HL-60/S4 treated with retinoic acid at 250 ng/mL for 4 days and 3 days (cell line): ENCODE data around the gene SPACA7.
"Not testable (repeated sequence)": the region's sequence is repeated elsewhere in the genome, so short reads cannot be mapped to it uniquely, and the experiment has no call there.

Experiments used
- in situ Hi-C: fragments of 300-500 bp; cut with MboI; formaldehyde crosslinking; loops from 2 replicates; pipeline ENCODE4 v1.7.0; 2022; ENCODE audit warnings: low sequenced_read_pairs

The SPACA7 gene

GRCh38 chr13:112416647-112417046 is 40.5 kb downstream of the SPACA7 start:
- in situ Hi-C loops, result no loop called here

- in situ Hi-C loops, result no loop called here
Observed at GRCh38 chr13:112417079-112417478, 40.9 kb downstream of the SPACA7 start.

DNA sequence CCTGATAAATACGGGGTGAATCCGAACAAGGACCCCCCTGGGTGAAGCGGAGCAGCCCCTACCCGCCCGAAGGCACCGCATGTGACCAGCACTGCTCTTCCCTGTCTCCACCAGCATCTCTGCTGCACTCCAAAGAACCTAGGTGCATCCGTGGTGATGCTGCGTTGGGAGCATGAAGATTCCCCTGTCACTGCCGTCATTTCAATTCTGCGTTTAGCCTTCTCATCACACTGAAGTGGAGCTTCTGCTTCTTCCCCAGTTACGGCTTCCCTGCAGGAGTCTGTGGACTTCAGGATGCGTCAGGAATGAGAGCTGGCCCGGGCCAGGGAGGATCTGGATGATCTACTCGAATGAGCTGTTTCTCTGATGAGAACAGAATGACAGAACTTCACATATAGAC is 47.9 kb downstream of the SPACA7 start:
- in situ Hi-C loops, result no loop called here

DNA sequence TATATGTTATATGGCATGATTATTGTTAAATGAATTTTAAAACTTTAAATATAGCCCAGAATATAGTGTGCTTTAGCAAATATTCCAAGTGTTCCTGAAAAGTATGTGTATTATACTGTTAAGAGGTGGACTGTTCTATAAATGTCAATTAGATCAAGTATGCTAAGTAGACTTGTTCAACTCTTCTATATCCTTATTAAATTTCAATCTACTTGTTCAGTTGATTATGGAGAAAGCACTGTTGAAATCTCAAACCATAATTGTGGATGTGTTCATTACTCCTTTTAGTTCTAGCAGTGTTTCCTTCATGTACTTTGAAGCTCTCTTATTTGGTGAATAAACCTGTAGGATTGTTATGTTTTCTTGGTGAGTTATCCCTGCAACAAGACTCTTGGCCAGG is 52.5 kb downstream of the SPACA7 start:
- in situ Hi-C loops, result no loop called here

DNA sequence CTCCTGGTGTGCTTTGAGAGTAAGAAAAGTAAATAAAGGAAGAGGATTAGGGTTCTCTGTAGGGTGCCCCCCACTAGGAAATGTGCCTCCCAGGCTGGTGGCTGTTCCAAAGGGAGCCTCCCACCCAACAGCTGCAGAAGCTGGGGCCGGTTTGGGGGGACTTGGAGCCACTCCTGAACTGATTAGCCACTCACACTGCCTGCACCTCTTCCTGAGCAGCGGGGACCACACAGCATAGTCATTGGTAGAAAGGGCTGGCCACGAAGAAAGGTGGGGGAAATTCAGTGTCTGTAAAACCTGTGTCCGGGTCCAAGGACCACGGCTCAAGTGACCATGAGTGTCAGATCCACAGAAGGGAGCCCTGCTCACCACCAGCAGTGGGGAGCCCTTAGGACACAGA is 55.6 kb downstream of the SPACA7 start:
- in situ Hi-C loops, result no loop called here

DNA sequence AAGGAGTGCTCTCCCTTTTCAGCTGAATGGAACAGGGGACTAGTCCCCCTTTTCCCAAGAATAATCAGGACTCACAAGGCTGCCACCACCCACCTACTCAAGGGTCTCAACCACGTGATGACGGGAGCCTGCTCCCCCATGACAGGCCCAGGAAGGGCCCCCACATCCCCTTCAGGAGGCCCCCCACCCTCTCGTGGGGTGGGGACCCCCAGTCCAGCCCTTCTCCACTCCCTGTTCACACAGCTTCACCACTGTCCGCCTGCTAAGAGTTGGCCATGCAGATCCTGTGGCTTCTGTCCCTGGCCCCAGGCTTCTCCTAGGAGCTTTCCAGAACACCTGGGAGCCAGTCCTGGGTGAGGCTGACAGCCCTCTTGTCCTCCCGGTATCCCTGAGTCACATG is 56.6 kb downstream of the SPACA7 start:
- in situ Hi-C loops, result not testable (repeated sequence)

GRCh38 chr13:112433517-112433916 is 57.4 kb downstream of the SPACA7 start:
- in situ Hi-C loops, result not testable (repeated sequence)

DNA sequence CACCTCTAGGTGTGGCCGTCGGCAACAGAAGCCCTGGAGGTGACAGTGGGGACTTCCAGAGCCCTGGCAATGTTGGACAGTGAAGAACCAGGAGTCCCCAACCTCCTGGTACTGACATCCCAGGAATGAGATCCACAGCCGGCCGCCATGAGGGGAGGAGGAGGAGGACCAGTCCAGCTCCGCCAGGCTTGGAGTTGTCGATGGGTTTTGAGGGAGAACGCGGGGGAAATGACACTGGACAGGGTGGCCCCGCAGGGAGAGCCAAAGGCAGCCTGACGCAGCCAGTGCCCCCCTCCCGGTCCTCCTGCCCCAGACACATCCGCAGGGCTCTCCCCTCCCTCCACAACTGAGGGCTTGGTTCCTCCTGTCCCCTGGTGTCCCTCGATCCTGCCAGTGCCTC is 57.9 kb downstream of the SPACA7 start:
- in situ Hi-C loops, result no loop called here

DNA sequence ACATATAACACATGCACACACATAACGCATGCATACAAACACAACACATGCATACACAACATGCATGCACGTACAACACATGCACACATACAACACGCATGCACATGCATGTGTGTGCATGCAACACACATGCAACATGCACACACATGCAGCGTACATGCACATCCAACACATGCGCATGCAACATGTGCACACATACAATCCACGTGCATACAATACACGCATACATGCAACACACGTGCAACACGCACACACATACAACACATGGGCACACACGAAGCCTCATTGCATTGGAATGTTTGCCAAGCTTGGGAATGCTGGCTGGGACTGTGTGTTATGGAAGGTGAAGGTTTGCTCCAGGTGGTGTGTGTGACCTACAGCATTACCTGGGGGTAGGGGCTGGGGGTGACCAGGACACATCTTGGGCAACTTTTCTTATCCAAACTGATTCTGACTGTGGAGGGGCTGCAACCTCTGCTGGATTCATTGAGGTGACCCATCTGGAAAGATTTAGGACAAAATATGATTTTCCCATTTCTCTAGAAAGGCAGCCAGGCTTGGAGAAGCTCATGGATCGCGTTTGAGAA is 58.9 kb downstream of the SPACA7 start:
- in situ Hi-C loops, result no loop called here

DNA sequence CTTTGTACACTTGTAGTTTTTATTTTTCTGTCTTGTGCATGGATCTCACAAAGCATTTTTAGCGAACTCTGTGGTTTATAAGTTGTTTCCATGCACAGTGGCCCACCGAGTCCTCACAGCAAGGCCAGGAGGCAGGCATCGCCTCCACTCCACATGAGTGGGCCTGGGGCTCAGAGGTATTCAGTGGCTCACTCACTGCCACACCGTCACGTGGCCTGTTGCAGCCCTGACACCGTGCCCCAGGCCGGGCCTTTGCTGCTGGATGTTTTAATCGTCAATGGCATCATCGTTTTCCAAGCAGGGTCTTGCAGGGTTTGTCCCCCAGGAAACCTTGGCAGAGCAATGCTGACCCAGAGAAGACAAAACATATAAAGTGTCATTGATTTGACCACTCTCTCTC is 59.8 kb downstream of the SPACA7 start:
- in situ Hi-C loops, result no loop called here

DNA sequence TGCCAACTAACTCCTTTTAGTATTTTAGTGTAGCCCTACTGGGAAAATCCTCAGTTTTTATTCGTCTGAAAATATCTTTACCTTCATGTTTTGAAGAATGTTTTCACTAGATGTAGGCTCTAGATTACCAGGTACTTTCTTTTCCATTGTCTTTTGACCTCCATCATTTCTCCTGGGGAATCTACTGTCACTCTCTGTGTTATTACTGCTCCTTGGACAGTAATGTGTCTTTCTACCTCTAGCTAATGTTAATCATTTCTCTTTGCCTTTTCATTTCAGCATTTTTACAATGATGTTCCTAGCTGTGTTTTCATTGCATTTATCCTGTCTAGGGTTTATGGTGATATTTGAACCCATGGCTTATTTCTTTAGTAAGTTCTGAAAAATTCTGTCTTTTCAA is 61.9 kb downstream of the SPACA7 start:
- in situ Hi-C loops, result no loop called here

DNA sequence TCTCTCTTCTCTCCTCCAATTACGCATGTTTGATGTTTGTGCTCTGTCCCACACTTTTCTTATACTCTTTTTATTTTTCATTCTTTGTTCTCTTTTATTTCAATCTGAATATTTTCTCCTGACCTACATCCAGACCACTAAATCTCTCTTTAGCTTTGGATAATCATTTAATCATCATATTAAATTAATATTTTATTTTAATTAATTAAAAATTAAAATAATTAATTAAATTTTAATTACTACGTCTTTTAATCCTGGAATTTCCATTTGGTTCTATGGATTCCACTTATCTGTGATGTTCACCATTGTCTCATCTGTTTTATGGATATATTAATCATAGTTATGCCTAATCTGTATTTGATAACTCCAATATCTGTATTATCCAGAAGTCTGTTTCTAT is 62.4 kb downstream of the SPACA7 start:
- in situ Hi-C loops, result no loop called here

- in situ Hi-C loops, result no loop called here
Observed at GRCh38 chr13:112441226-112441625, 65.1 kb downstream of the SPACA7 start.

DNA sequence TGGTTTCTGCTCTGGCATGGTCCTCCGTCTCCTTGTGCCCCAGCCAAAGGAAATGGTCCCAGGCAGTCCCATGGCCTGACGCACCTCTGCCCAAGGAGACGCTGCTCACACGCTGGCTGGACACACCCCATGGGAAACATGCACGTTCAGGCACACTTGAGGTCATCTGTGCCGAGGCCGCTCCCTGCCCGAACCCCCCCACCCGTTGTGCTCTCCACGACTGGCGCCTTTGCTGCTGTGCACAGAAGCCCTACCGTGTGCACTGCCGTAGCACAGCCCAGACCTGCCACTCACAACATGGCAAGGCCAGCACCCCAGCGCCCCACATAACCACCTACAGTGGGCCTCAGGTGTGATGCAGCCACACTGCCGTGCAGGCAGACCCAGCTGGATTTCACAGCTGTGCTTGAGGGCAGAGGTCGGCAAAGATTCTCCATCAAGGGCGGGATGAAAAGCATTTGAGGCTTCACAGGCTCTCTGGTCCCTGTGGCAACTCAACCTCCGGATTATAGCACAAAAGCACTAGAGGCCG is 65.7 kb downstream of the SPACA7 start:
- in situ Hi-C loops, result no loop called here

DNA sequence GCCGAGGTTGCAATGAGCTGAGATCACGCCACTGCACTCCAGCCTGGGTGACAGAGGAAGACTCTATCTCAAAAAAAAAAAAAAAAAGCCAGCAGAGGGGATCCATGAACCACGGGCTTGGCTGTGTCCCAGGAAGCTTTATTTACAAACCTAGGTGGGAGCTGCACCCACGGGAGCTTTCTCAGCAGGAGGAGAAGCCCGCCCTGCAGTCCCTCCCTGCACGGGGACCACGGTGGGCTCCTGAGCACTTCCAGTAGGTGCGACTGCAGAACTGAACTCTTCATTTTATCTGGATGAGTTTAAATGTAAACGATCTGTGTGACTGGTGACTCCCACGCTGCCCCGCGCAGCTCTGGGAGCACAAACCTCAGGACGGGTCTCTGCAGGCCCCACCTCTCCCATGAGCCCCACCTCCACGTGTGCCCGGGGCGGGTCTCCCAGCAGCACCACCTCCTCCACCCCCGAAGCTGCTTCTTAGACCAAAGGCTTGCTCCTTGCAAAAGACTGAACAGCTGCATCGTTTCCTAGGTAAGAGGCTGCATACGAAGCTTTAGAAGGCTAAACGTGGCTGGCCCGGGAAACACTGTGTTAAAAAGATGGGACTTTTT is 66.4 kb downstream of the SPACA7 start:
- in situ Hi-C loops, result no loop called here

GRCh38 chr13:112443191-112443994 is 67.2 kb downstream of the SPACA7 start:
- in situ Hi-C loops, result no loop called here

- in situ Hi-C loops, result no loop called here
Observed at GRCh38 chr13:112443995-112444311, 67.8 kb downstream of the SPACA7 start.

DNA sequence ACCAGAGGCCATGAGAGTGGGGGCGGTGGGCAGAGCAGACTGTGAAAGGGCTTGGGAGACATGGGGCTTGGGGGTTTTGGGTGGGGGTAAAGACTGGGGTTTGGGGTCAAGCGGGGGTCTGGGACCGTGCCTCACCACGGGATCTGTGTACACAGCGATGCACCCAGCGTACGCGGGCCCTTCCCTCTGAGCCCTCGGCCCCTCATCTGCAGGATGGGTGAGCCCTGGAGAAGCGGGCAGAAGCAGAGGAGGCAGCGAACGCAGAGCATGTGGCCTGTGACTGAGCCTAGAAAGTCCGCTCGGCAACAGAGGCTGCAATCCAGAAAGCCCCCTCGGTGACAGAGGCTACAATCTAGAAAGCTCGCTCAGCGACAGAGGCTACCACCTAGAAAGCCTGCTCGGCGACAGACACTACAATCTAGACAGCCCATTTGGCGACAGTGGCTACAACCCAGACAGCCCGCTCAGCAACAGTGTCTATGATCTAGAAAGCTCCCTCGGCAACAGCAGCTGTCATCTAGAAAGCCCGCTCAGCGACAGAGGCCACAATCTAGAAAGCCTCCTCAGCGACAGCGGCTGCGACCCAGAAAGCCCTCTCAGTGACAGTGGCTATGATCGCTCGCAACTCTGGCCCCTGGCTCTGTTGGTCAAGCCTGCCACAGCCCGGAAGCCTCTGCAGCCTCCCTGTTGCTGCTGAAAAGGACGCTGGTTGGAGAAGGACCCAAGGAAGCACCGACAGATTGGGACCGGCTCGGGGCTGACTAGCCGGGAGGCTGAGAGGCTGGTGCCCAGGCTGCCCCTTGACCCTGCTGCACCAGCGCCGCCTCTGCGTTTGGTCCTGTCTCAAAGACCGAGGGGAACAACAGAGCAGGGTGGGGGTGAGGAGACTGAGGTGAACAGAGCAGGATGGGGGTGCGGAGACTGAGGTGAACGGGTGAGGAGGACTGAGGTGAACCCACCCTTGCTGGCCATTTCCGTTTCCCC is 68.6 kb downstream of the SPACA7 start:
- in situ Hi-C loops, result no loop called here

DNA sequence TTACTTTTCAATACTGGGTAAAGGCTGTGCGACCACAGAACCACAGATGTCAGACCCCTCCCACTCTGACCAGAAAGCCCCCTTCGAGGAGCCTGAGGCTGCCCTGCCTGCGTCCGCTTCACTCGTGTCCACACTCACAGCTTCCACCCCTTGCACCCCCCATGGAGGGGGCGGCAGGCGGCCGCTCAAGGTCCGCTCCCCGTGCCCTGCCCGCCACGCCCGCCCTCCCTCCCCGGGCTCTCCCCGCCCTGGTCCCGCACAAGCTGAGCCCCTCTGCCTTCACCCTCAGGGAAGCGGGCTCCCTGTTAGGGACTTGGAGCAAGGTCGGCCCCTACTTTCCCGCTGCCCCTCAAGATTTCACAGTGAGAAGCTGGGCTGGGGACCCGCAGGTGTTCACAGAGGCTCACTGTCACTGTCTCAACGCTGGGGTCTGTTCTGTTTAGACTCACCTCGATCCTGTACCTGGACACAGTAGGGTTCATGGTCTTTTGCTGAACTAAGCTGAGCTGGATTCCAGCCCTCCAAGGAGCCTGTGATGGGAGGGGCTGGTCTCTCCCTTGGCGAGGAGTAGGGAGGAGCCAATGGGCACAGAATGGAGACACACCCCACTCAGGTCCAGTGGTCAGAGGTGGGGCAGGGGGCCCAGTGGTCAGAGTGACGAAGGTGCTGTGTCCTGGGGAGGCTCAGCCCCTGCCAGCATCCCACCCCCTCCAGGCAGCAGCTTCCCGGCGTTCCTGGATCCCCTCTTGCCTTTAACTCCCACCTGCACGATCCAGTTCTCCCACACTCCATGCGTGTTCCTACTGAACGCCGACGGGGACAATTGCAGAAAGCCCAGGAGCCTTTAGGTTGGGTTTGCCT is 69.5 kb downstream of the SPACA7 start:
- in situ Hi-C loops, result no loop called here

- in situ Hi-C loops, result no loop called here
Observed at GRCh38 chr13:112446347-112446861, 70.2 kb downstream of the SPACA7 start.
